IPS-NIHi7 (cell line): ENCODE measurements around the gene HMGCR.

Experiments
- DNase-seq: peaks from one replicate; pipeline ENCODE4 v3.0.0; 2012; ENCODE audit warnings: mixed read lengths; ENCODE audit errors: extremely low spot score

HMGCR gene

DNA sequence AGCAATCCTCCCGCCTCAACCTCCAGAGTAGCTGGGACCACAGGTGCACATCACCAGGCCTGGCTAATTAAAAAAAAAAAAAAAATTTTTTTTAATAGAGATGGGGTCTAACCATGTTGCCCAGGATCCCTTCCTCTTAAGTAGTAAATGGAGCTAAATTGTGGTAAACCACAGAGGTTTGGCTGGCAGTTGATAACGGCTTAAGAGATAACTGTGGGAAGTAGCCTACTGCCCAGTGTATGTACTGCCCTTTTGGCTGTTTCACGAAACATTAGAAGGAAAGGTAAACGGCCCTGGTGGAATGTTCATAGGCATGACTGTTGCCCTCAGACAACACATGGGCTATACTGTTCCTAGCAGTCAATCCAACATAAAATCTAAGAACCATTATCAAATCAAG is 44.4 kb downstream of the HMGCR start:
- DNase-seq, result no peak

DNA sequence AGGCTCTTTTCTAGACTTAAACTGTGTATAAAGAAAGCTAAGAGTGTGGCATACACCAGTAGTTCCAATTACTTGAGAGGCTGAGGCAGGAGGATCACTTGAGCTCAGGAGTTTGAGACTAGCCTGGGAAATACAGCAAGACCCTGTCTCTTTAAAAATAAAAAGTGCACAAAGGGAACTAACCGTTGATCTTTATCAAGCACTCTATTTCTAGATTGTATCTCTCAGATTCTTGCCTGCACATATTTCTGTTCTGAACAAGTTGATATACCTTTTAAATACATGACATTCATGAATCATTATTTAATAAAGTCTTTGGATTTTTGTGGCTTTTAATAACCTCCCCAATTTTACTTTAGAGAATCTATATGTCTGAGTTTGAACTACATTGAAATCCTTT is 47.2 kb downstream of the HMGCR start:
- DNase-seq, result no peak

DNA sequence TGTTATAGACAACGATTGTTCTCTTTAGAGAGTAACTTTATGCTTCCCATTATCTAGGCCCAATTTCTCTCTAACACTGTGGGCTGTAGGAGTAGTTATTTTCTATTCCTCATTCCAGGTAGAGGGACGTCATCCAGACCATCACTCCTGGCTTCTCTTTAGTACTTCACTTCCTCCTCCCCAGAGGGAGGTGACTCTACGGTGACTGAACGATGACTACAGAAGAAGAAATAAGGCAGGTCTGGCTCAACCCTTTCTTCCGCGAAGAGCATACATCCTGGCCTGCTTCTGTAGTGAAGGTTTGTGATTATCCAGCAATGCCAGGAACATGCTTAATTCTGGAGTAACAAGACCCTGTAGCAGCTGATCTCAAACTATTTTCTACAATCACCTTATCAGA is 50.8 kb downstream of the HMGCR start:
- DNase-seq, result no peak

DNA sequence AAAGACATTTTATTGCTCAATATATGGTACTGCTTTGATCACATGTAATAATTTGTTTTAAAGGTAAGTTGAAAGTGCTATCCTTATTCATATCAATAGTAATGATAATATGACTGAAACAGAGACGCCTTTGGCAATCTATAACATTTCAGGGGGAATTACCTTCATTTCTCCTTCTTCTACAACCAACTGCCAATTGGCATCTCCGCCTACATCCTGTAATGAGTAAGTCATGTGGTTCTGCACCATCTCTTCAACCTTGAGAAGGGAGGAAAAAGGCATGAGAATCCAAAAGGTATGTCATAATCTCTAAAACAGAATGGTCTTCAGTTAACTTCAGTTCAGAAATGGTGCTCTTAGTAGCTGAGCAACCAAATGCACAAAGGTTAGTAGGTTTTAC is 52.4 kb downstream of the HMGCR start:
- DNase-seq, result no peak

DNA sequence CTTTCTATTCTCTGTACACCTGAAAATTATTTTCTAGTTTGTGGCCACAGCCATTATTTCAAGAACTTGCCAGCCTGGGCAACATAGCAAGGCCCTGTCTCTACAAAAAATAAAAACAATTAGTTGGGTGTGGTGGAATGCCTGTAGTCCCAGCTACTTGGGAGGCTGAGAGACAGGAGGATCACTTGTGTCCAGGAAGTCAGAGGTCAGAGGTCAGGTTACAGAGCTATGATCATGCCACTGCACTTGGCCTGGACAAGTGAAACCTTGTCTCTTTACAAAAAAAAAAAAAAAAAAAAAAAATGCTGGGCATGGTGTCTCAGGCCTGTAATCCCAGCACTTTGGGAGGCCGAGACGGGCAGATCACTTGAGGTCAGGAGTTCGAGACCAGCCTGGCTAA is 58.3 kb downstream of the HMGCR start:
- no peak for DNase-seq

DNA sequence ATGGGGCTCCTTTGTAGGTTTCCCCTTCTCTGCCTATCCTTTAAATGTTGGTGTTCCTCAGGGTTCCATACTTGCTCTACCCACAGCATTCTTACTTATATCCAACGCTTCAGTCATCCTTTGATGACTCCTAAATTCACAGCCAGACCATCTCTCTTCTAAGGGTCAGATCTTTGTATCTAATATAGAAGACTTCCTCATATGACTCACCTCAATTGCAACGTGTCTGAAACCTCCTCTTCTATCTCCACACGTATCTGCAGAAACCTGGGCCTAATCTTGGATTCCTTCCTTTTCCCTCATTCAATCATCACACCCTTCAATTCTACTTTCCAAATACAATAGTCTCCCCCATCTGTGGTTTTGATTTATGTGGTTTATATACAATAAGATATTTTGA is 68.3 kb downstream of the HMGCR start:
- DNase-seq, result no peak
